ENCODE data around the gene TULP4.
"Not testable (repeated sequence)": the region's sequence is repeated elsewhere in the genome, so short reads cannot be mapped to it uniquely, and the experiment has no call there.

The TULP4 gene

GRCh38 chr6:158312165-158312564, at the start of gene TULP4:
TSS of gene TULP4 (plus strand) at chr6:158312465. CDS start at chr6:158314017, 1,552 bp downstream.
- DNase-seq = no peak

- no peak for DNase-seq
Observed at GRCh38 chr6:158262755-158263154, 49.5 kb upstream of the TULP4 start.

GRCh38 chr6:158264180-158264579, 48.1 kb upstream of the TULP4 start:
- DNase-seq = no peak

- no peak for DNase-seq
Observed at GRCh38 chr6:158266131-158266530, 46.1 kb upstream of the TULP4 start.

GRCh38 chr6:158268361-158269147, 43.7 kb upstream of the TULP4 start:
- DNase-seq = no peak

- DNase-seq = no peak
Observed at GRCh38 chr6:158269657-158270056, 42.6 kb upstream of the TULP4 start.

GRCh38 chr6:158270389-158271127, 41.7 kb upstream of the TULP4 start:
- no peak for DNase-seq

GRCh38 chr6:158272324-158272723, 39.9 kb upstream of the TULP4 start:
- no peak for DNase-seq

GRCh38 chr6:158278004-158278403, 34.3 kb upstream of the TULP4 start:
- DNase-seq = no peak

GRCh38 chr6:158279615-158280014, 32.6 kb upstream of the TULP4 start:
- no peak for DNase-seq

GRCh38 chr6:158283304-158283980, 28.8 kb upstream of the TULP4 start:
- no peak for DNase-seq

- DNase-seq = no peak
Observed at GRCh38 chr6:158284007-158284875, 28.0 kb upstream of the TULP4 start.

- DNase-seq = no peak
Observed at GRCh38 chr6:158284876-158285655, 27.2 kb upstream of the TULP4 start.

GRCh38 chr6:158285656-158286021, 26.6 kb upstream of the TULP4 start:
- no peak for DNase-seq

- DNase-seq = no peak
Observed at GRCh38 chr6:158286413-158286812, 25.9 kb upstream of the TULP4 start.

- no peak for DNase-seq
Observed at GRCh38 chr6:158287047-158287446, 25.2 kb upstream of the TULP4 start.

GRCh38 chr6:158290040-158290439, 22.2 kb upstream of the TULP4 start:
- DNase-seq = no peak

- no peak for DNase-seq
Observed at GRCh38 chr6:158290659-158291058, 21.6 kb upstream of the TULP4 start.

- no peak for DNase-seq
Observed at GRCh38 chr6:158292016-158292415, 20.2 kb upstream of the TULP4 start.

GRCh38 chr6:158293122-158293521, 19.1 kb upstream of the TULP4 start:
- no peak for DNase-seq

- not testable (repeated sequence) for DNase-seq
Observed at GRCh38 chr6:158295976-158296853, 16.1 kb upstream of the TULP4 start.

Measured in hematopoietic multipotent progenitor cell treated with erythropoietin and hydrocortisone succinate and interleukin-3 and kit ligand, for 8 days (in vitro differentiated cells).